NB4 (cell line): ENCODE data around the gene TLDC2.

Experiments used
- DNase-seq: peaks from one replicate; pipeline ENCODE4 v3.0.0; 2010; ENCODE audit warnings: low read depth
- H3K4me3 ChIP-seq: one replicate; pipeline ENCODE4 v1.5.1; 2011; ENCODE audit warnings: mild to moderate bottlenecking, low read depth, low read length, moderate library complexity
- MYC ChIP-seq: IDR thresholded peaks from 2 replicates; pipeline ENCODE4 v1.6.1; 2011; ENCODE audit warnings: low read depth, low read length
- POLR2A ChIP-seq: IDR thresholded peaks from 2 replicates; pipeline ENCODE4 v1.6.1; 2011; ENCODE audit warnings: mild to moderate bottlenecking; ENCODE audit not compliant: insufficient read length; ENCODE audit errors: extremely low read depth
- TF ChIP-seq, protein P1 (sequence below): IDR thresholded peaks from 2 replicates; pipeline ENCODE4 v1.6.1; 2011; ENCODE audit warnings: low read depth, low read length
- TF ChIP-seq, protein P2 (sequence below): IDR thresholded peaks from one replicate; pipeline ENCODE4 v1.5.1; 2012; ENCODE audit warnings: low read depth, low read length

The TLDC2 gene

GRCh38 chr20:36883977-36884535 lies 8.1 kb downstream of the TLDC2 start:
- TF ChIP-seq MYC = no peak
- TF ChIP-seq, protein P1, sequence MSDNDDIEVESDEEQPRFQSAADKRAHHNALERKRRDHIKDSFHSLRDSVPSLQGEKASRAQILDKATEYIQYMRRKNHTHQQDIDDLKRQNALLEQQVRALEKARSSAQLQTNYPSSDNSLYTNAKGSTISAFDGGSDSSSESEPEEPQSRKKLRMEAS = no peak
- TF ChIP-seq, protein P2, sequence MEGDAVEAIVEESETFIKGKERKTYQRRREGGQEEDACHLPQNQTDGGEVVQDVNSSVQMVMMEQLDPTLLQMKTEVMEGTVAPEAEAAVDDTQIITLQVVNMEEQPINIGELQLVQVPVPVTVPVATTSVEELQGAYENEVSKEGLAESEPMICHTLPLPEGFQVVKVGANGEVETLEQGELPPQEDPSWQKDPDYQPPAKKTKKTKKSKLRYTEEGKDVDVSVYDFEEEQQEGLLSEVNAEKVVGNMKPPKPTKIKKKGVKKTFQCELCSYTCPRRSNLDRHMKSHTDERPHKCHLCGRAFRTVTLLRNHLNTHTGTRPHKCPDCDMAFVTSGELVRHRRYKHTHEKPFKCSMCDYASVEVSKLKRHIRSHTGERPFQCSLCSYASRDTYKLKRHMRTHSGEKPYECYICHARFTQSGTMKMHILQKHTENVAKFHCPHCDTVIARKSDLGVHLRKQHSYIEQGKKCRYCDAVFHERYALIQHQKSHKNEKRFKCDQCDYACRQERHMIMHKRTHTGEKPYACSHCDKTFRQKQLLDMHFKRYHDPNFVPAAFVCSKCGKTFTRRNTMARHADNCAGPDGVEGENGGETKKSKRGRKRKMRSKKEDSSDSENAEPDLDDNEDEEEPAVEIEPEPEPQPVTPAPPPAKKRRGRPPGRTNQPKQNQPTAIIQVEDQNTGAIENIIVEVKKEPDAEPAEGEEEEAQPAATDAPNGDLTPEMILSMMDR = no peak
- H3K4me3 ChIP-seq = no peak overlapping the region
- no peak for DNase-seq

DNA sequence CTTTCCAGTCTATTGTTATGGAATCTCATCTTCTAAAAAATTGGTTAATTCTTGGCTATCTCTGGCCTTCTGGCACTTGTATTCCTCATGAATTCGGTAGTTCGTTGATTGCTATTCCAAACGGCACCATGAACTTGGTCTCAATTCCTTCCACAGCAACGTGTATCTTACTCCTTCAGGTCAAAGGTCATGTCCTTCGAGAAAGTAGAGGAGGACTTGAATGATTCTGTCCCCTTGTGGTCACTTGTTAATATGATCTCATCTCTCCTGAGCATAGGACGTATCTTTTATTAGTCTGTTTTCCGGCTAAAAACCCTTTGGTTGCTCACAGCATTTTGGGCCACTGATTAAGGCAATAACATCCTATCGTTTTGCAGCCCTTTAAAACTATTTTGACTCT lies 9.4 kb downstream of the TLDC2 start:
- H3K4me3 ChIP-seq = no peak overlapping the region
- TF ChIP-seq POLR2A (no peak), MYC (no peak)
- TF ChIP-seq, protein P2 = no peak
- TF ChIP-seq, protein P1 = no peak
- DNase-seq = no peak

- DNase-seq = peak; percentile 80
- TF ChIP-seq, protein P2 = peak; percentile 98
- TF ChIP-seq POLR2A (no peak), MYC (peak; percentile 55; the same call in 1 of the 2 replicates)
- TF ChIP-seq, protein P1 = 0 out of 2 replicates have a peak, but pooled peaks have one; percentile 39
- H3K4me3 ChIP-seq = no peak overlapping the region
Measured at GRCh38 chr20:36886859-36887751, 11.2 kb downstream of the TLDC2 start.

DNA sequence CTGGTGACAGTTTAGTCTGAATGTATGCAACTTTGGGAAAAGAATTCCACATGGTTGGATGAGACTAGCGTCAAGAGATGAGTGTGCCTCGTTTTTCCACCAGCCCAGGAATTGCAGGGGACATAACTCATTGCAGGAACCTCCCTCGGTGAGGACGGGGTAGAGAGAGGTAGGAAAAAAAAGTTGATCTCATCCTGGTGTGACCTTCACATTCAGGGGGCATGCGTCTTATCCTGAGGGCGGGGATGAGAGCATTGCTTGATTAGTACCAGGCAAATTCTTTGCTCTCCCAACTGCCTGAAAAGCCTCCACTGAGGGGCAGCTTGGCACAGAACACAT lies 11.8 kb downstream of the TLDC2 start:
- no peak for TF ChIP-seq POLR2A
- TF ChIP-seq, protein P1 = no peak
- TF ChIP-seq, protein P2 = no peak
- no peak overlapping the region for H3K4me3 ChIP-seq
- no peak for DNase-seq

- DNase-seq = no peak
- no peak overlapping the region for H3K4me3 ChIP-seq
- TF ChIP-seq MYC = no peak
Measured at GRCh38 chr20:36888880-36889516, 13.1 kb downstream of the TLDC2 start.

GRCh38 chr20:36890586-36890985 lies 14.6 kb downstream of the TLDC2 start:
- TF ChIP-seq POLR2A (no peak), MYC (no peak)
- TF ChIP-seq, protein P1 = no peak
- TF ChIP-seq, protein P2 = no peak

More at GRCh38 chr20:36890586-36890985, 14.6 kb downstream of the TLDC2 start:
- DNase-seq = no peak
- no peak overlapping the region for H3K4me3 ChIP-seq
